Endometrial microvascular endothelial cells (primary cell): Measurements from ENCODE around the gene CT45A3. TPM values are rescaled to one million over a fixed set of nuclear protein-coding genes. Genes with fewer than 3 reads are reported as not detected.
"Not testable (repeated sequence)": the region's sequence is repeated elsewhere in the genome, so short reads cannot be mapped to it uniquely, and the experiment has no call there.

Experiments used
- in situ Hi-C: cut with HindIII; loops from 2 replicates; pipeline ENCODE4 v1.10.0; 2017; ENCODE audit warnings: low sequenced_read_pairs, low pct_unique_long_range_greater_than_20kb; ENCODE audit errors: inconsistent ontology term
- total RNA-seq: library from RNA; depleted of rRNA; stranded (reverse); fragments of >200 nt; gene quantifications from one replicate; pipeline ENCODE4 v1.2.3, GENCODE V29; 2015; ENCODE audit errors: inconsistent ontology term

The CT45A3 gene, protein sequence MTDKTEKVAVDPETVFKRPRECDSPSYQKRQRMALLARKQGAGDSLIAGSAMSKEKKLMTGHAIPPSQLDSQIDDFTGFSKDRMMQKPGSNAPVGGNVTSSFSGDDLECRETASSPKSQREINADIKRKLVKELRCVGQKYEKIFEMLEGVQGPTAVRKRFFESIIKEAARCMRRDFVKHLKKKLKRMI
- not detected for total RNA-seq

DNA sequence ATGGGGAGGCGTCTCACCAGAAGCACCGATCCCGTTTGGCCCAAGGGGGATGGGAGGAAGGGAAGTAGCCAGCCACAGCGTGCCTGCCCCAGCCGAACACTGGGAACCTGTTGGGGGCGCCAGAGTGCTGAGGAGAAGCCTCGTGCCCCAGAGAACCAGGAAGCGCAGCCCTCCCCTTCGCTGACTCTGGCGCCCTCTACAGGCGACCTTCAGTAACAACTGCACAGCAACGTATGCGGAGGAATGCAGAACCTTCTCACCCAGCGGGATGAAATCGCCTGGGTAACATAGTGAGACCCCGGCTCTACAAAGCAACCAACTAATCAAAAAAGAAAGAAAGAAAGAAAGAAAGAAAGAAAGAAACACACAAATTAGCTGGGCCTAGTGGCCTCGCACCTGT lies at the start of gene CT45A3:
CT45A3 (minus strand) TSS at position 101 of the 400 bp plus-strand sequence. CDS start 3,747 bp downstream, outside the sequence.
- in situ Hi-C loops, result not testable (repeated sequence)

DNA sequence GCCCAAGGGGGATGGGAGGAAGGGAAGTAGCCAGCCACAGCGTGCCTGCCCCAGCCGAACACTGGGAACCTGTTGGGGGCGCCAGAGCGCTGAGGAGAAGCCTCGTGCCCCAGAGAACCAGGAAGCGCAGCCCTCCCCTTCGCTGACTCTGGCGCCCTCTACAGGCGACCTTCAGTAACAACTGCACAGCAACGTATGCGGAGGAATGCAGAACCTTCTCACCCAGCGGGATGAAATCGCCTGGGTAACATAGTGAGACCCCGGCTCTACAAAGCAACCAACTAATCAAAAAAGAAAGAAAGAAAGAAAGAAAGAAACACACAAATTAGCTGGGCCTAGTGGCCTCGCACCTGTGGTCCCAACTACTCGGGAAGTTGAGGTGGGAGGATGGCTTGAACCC lies 34.7 kb upstream of the CT45A3 start, which contains the start of gene CT45A6:
CT45A6 (minus strand) TSS at position 101 of the 400 bp plus-strand sequence. CDS start 3,794 bp downstream, outside the sequence.
- in situ Hi-C loops, result not testable (repeated sequence)

DNA sequence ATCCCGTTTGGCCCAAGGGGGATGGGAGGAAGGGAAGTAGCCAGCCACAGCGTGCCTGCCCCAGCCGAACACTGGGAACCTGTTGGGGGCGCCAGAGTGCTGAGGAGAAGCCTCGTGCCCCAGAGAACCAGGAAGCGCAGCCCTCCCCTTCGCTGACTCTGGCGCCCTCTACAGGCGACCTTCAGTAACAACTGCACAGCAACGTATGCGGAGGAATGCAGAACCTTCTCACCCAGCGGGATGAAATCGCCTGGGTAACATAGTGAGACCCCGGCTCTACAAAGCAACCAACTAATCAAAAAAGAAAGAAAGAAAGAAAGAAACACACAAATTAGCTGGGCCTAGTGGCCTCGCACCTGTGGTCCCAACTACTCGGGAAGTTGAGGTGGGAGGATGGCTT lies 17.4 kb upstream of the CT45A3 start, which contains the start of gene CT45A5:
CT45A5 (minus strand) TSS at position 101 of the 400 bp plus-strand sequence. CDS start 3,774 bp downstream, outside the sequence.
- in situ Hi-C loops, result not testable (repeated sequence)

DNA sequence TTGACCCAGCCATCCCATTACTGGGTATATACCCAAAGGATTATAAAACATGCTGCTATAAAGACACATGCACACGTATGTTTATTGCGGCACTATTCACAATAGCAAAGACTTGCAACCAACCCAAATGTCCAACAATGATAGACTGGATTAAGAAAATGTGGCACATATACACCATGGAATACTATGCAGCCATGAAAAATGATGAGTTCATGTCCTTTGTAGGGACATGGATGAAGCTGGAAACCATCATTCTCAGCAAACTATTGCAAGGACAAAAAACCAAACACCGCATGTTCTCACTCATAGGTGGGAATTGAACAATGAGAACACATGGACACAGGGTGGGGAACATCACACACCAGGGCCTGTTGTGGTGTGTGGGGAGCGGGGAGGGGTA lies 23.3 kb downstream of the CT45A3 start:
- in situ Hi-C loops, result not testable (repeated sequence)

DNA sequence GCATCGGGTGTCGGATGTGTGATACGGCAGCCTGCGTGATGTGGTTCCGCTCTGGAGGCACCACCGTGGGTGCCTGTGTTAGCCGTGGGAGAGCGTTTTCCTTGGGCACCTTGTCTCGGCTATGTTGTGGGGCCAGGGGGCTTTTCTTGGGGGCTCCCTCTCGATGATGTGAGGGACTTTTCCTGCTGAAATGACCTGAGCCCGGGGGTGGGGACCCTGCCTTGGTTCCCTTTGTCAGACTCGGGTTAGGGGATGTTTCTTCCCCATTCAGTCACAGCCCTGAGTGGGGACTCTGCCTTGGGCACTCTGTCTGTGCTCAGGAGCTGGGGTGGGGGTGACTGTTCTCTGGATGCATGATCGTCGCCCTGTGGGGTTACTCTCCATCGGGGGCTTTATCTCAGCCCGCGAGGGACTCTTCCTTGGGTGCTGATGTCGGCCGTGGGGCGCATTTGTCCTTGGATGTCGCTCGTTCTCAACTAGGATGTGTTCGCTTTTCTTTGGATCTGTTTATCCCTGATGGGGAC lies 26.7 kb downstream of the CT45A3 start:
- in situ Hi-C loops, result no loop called here

DNA sequence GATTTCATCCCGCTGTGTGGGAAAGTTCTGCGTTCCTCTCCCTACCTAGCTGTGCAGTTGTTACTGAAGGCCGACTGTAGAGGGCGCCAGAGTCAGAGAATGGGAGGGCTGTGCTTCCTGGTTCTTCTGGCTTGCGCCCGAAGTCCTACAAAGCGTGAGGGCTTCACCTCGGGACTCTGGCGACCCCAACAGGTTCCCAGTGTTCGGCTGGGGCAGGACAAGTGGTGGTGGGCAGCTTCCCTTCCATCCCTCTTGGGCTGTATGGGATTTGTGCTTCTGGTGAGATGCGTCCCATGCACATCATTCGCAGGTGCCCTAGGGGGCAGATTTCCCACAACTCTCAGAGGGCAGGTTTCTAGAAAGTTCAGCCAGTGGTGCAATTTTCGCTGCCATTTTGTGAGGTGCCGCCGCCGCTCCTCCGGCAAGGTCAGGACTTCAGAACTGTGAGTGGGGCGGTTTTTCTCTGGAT lies 27.3 kb downstream of the CT45A3 start:
- in situ Hi-C loops, result no loop called here

DNA sequence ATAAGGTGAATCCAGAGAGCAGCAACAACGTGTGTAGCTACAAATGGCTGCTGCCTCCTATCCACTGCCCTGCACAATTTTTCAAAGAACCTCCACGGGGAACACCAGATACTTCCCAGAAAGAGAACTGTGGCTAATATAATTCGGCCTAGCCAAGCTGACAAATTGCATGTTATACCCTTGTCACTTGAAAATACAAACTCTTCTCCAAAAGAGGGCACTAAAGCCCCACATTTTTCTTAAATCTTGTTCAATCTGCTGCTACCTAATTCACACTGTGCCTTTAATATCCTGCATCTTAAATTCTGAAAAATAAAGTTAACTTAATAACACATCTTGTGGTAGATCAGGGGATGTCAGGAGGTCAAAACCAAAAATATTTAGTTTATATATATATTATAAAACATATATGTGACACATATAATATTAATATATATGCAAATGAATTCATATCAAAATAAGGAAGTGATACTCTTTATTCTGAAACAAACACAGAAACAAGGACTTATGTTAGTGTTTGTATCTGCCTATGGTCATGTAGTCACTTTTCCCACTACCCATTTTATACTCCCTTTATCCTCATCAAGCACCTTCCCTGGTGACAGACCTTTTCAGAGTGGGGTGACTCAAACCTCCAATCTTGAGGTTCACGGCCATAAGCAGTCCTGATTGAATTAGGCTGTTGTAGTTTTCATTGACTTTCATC lies 30.5 kb downstream of the CT45A3 start:
- in situ Hi-C loops, result no loop called here

DNA sequence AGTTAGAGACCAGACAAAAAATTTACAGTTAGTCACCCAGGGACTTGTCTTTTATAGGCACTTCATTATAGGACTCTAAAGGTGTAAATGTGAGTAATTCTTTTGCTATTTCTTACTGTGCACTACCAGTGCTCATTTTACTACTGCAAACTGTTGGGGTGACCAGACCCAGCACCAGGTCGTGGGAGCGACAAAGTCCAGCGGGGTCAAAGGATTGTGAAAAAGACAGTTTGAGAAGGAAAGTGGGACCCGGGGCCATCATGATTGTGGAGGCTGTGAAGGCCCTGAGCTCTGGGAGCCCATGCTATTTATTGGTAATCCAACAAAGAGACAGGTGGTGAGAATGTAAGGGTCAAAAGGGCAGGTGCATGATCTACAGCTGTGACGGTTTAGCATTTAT lies 33.3 kb downstream of the CT45A3 start:
- in situ Hi-C loops, result not testable (repeated sequence)

DNA sequence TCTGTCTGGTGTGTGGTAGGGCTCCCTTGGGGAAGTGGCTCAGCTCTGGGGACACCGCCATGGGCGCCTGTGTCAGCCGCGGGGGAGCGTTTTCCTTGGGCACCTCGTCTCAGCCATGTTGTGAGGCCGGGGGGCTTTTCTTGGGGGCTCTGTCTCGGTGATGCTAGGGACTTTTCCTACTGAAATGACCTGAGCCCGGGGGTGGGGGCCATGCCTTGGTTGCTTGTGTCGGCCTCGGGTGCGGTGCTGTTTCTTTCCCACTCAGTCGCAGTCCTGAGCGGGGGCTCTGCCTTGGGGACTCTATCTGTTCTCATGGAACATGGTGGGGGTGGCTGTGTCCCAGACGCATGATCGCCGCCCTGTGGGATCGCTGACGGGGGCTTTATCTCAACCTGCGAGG lies 54.2 kb downstream of the CT45A3 start:
- in situ Hi-C loops, result no loop called here

DNA sequence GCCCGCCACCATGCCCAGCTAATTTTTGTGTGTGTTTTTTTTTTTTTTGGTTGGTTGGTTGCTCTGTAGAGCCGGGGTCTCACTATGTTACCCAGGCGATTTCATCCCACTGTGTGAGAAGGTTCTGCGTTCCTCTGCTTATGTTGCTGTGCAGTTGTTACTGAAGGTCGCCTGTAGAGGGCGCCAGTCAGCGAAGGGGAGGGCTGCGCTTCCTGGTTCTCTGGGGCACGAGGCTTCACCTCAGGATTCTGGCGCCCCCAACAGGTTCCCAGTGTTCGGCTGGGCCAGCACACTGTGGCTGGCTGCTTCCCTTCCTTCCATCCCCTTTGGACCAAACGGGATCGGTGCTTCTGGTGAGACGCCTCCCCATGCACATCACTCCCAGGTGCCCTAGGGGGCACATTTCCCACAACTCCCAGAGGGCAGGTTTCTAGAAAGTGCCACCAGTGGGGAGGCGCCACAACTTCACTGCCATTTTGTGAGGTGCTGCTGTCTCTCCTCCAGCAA lies 54.8 kb downstream of the CT45A3 start, which contains the start of gene CT45A1:
CT45A1 (plus strand) TSS at position 457 of the 507 bp plus-strand sequence. CDS start 5,302 bp downstream, outside the sequence.
- in situ Hi-C loops, result not testable (repeated sequence)

Other genes starting within 250 kb of the CT45A3 start
- 3.9 TPM for gene INTS6L, start 247.5 kb downstream of the CT45A3 start, total RNA-seq
- not detected for gene CT45A1, start 54.6 kb downstream of the CT45A3 start, total RNA-seq
- not detected for gene CT45A5, start 17.3 kb upstream of the CT45A3 start, total RNA-seq
- not detected for gene CT45A6, start 34.6 kb upstream of the CT45A3 start, total RNA-seq
- gene CT45A2, start 51.8 kb upstream of the CT45A3 start, total RNA-seq, result not detected
- not detected for gene CT45A7, start 69.1 kb upstream of the CT45A3 start, total RNA-seq
- not detected for gene CT45A8, start 86.3 kb upstream of the CT45A3 start, total RNA-seq
- gene CT45A9, start 103.6 kb upstream of the CT45A3 start, total RNA-seq, result not detected
- not detected for gene CT45A10, start 125.3 kb upstream of the CT45A3 start, total RNA-seq
- gene SAGE1, start 125.5 kb upstream of the CT45A3 start, total RNA-seq, result not detected
- 19.6 TPM for gene MMGT1, start 205.8 kb upstream of the CT45A3 start, total RNA-seq
- 25.2 TPM for gene SLC9A6, start 217.2 kb upstream of the CT45A3 start, total RNA-seq